SK-N-SH (cell line): ENCODE data around the gene PRKD3. TPM values are rescaled to one million over a fixed set of nuclear protein-coding genes. Genes with fewer than 3 reads are reported as not detected.

Experiments
- CTCF ChIA-PET: fragments of 300-600, 350-600 bp; formaldehyde crosslinking; extraction: SDS; loops from one replicate; lab custom pipeline; 2021; lab: Yijun Ruan, JAX
- POLR2A ChIA-PET: fragments of 350-600 bp; sonication (Branson Sonifier 250); formaldehyde crosslinking; extraction: SDS; loops from one replicate; lab custom pipeline; 2020; ENCODE audit warnings: antibody characterized with exemption, inconsistent platforms; lab: Yijun Ruan, JAX
- DNase-seq: peaks from one replicate; pipeline ENCODE4 v3.0.0; 2012
- H2AFZ ChIP-seq: fragments of 200-600 bp; sonication (generic); 2 replicates; pipeline ENCODE4 v1.8.1; 2016; ENCODE audit warnings: antibody characterized with exemption, mild to moderate bottlenecking, low read depth
- H3F3A ChIP-seq: fragments of 200-600 bp; sonication (generic); replicated peaks from 2 replicates; pipeline ENCODE3; 2016; ENCODE audit warnings: antibody characterized with exemption, mild to moderate bottlenecking; ENCODE audit not compliant: insufficient read depth
- H3K27ac ChIP-seq, 2 experiments: fragments of 200-500 bp in 1 of 2; fragments of 200-600 bp in 1 of 2; sonication (Bioruptor generic) in 1 of 2; sonication (generic), shearing (Covaris generic) in 1 of 2; 2 replicates each; pipeline versions ENCODE4 v1.5.1 to v1.6.1; 2014 to 2016; ENCODE audit warnings: low read depth in 2 of 2, inconsistent platforms in 1 of 2, low read length in 1 of 2, mild to moderate bottlenecking in 1 of 2, mixed read lengths in 1 of 2
- H3K27me3 ChIP-seq: fragments of 200-600 bp; sonication (generic), shearing (Covaris generic); 2 replicates; pipeline ENCODE4 v1.6.1; 2016; ENCODE audit warnings: mixed run types; ENCODE audit not compliant: insufficient read depth
- H3K36me3 ChIP-seq, 2 experiments: fragments of 200-500 bp in 1 of 2; fragments of 200-600 bp in 1 of 2; sonication (Bioruptor generic) in 1 of 2; sonication (generic) in 1 of 2; replicated peaks in 1 of 2; 2 replicates each; pipeline versions ENCODE3 to v1.5.1; 2014 to 2016; ENCODE audit warnings: low read length in 1 of 2, mild to moderate bottlenecking in 1 of 2; ENCODE audit not compliant: insufficient read depth in 2 of 2, control insufficient read depth in 1 of 2
- H3K4me1 ChIP-seq, 2 experiments: fragments of 200-500 bp in 1 of 2; fragments of 200-600 bp in 1 of 2; sonication (Bioruptor generic) in 1 of 2; sonication (generic), shearing (Covaris generic) in 1 of 2; 2 replicates each; pipeline versions ENCODE4 v1.5.1 to v1.6.1; 2014 to 2016; ENCODE audit warnings: low read depth in 1 of 2, low read length in 1 of 2, mixed run types in 1 of 2; ENCODE audit not compliant: insufficient read depth in 2 of 2, control insufficient read depth in 1 of 2
- H3K4me2 ChIP-seq: fragments of 200-600 bp; sonication (generic), shearing (Covaris generic); 2 replicates; pipeline ENCODE4 v1.6.1; 2017; ENCODE audit warnings: mixed run types
- H3K4me3 ChIP-seq, 2 experiments: fragments of 200-500 bp in 1 of 2; fragments of 200-600 bp in 1 of 2; sonication (Bioruptor generic) in 1 of 2; sonication (generic), shearing (Covaris generic) in 1 of 2; 2 replicates each; pipeline versions ENCODE4 v1.5.1 to v1.8.1; 2014 to 2016; ENCODE audit warnings: low read depth in 2 of 2, inconsistent platforms in 1 of 2, low read length in 1 of 2, mild to moderate bottlenecking in 1 of 2, mixed read lengths in 1 of 2, moderate library complexity in 1 of 2
- H3K79me2 ChIP-seq: fragments of 200-600 bp; sonication (generic); 2 replicates; pipeline ENCODE4 v1.8.1; 2017; ENCODE audit warnings: mild to moderate bottlenecking; ENCODE audit not compliant: insufficient read depth
- H3K9ac ChIP-seq: fragments of 200-600 bp; sonication (generic); 2 replicates; pipeline ENCODE4 v1.6.1; 2017; ENCODE audit warnings: mixed run types
- H3K9me2 ChIP-seq: fragments of 200-600 bp; sonication (generic); 2 replicates; pipeline ENCODE4 v1.6.1; 2017; ENCODE audit warnings: mixed run types
- H3K9me3 ChIP-seq: fragments of 200-600 bp; sonication (generic); 2 replicates; pipeline ENCODE4 v1.6.1; 2017; ENCODE audit warnings: mixed run types, mild to moderate bottlenecking, moderate library complexity
- H4K20me1 ChIP-seq: fragments of 200-600 bp; sonication (generic); 2 replicates; pipeline ENCODE4 v1.6.1; 2017; ENCODE audit warnings: mild to moderate bottlenecking, mixed run types; ENCODE audit not compliant: insufficient read depth
- CHD2 ChIP-seq: fragments of 150-350 bp; IDR thresholded peaks from 2 replicates; pipeline ENCODE4 v1.6.1; 2018; ENCODE audit warnings: low read length; ENCODE audit not compliant: partially characterized antibody
- FOSL2 ChIP-seq: IDR thresholded peaks from 2 replicates; pipeline ENCODE4 v1.4.0; 2012; ENCODE audit warnings: low read depth, mild to moderate bottlenecking, moderate library complexity, borderline replicate concordance
- FOXM1 ChIP-seq: IDR thresholded peaks from 2 replicates; pipeline ENCODE4 v1.4.0; 2012; ENCODE audit warnings: low read depth, mild to moderate bottlenecking
- POLR2AphosphoS5 ChIP-seq: IDR thresholded peaks from 2 replicates; pipeline ENCODE4 v1.6.1; 2012; ENCODE audit warnings: low read depth, low read length
- RAD21 ChIP-seq: IDR thresholded peaks from 2 replicates; pipeline ENCODE4 v1.6.1; 2012; ENCODE audit warnings: mild to moderate bottlenecking, low read length
- RFX5 ChIP-seq: IDR thresholded peaks from 2 replicates; pipeline ENCODE4 v1.6.1; 2012; ENCODE audit warnings: mild to moderate bottlenecking, improper control_type of control experiment, low read length
- RXRA ChIP-seq: IDR thresholded peaks from 2 replicates; pipeline ENCODE4 v1.4.0; 2012; ENCODE audit warnings: low read depth, mild to moderate bottlenecking, borderline replicate concordance
- SIN3A ChIP-seq: IDR thresholded peaks from 2 replicates; pipeline ENCODE4 v1.6.1; 2012; ENCODE audit warnings: low read depth, mild to moderate bottlenecking, low read length, moderate library complexity, borderline replicate concordance
- TAF1 ChIP-seq: IDR thresholded peaks from 2 replicates; pipeline ENCODE4 v1.6.1; 2012; ENCODE audit warnings: low read depth, mild to moderate bottlenecking, low read length, moderate library complexity, borderline replicate concordance
- TCF12 ChIP-seq: IDR thresholded peaks from 2 replicates; pipeline ENCODE4 v1.4.0; 2012
- TEAD4 ChIP-seq: IDR thresholded peaks from 2 replicates; pipeline ENCODE4 v1.4.0; 2012; ENCODE audit warnings: mild to moderate bottlenecking, borderline replicate concordance; ENCODE audit not compliant: insufficient read depth
- YY1 ChIP-seq: IDR thresholded peaks from 2 replicates; pipeline ENCODE4 v1.4.0; 2012; ENCODE audit warnings: low read depth, mild to moderate bottlenecking
- WGBS: methylation state at CpG from one replicate; pipeline ENCODE4 v1.1.6; 2017; ENCODE audit warnings: low lambda C conversion rate; 5-methylcytosine and 5-hydroxymethylcytosine counted together
- polyA plus RNA-seq, 3 experiments: library from polyadenylated mRNA; depleted of rRNA; stranded (reverse); fragments of >200 nt; gene quantifications; 2 replicates each; pipeline ENCODE4 v1.2.3, GENCODE V29; 2012
- TF ChIP-seq, protein P1 (sequence below): IDR thresholded peaks from 2 replicates; pipeline ENCODE4; 2012
- TF ChIP-seq, protein P2 (sequence below): IDR thresholded peaks from 2 replicates; pipeline ENCODE4 v1.4.0; 2012; ENCODE audit warnings: low read depth, borderline replicate concordance

Gene PRKD3
- polyA plus RNA-seq, 1 of the 3 experiments (the other 2 are of a cell fraction), result 15.9 TPM

DNA sequence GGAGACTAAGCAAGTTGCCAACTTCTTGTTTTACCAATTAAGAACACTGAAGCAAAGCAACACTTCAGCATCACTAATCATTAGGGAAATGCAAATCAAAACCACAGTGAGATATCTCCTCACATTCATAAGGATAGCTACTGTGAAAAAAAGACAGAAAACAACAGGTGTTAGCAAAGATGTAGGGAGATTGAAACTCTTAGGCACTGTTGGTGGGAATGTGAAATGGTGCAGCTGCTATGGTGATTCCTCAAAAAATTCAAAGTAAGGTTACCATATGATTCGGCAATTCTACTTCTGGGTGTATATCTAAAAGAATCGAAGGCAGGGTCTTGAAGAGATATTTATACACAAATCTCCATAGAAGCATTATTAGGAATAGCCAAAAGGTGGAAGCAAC is 8.6 kb upstream of the PRKD3 start:
- Histone ChIP-seq H4K20me1 (no peaks in the 10 kb centered on the region), H3K9me3 (no peaks in the 10 kb centered on the region), H3K36me3 (no peaks in the 10 kb centered on the region), H3K79me2 (no peaks in the 10 kb centered on the region), H3K4me1 (peaks cover 0 to 3% of the 10 kb centered on the region in 2 experiments; a peak in 2 of 4 replicates), H3K4me2 (no peak overlapping the region), H3F3A (no peaks in the 10 kb centered on the region), H2AFZ (no peak overlapping the region), H3K4me3 (no peak overlapping the region), H3K27ac (no peak overlapping the region), H3K9ac (no peak overlapping the region), H3K27me3 (no peaks in the 10 kb centered on the region), H3K9me2 (no peaks in the 10 kb centered on the region)
- CTCF ChIA-PET, result no interaction called here
- WGBS, result 60% methylated on average over 2 of the region's 2 CpGs
- POLR2A ChIA-PET, result no interaction called here
- no peak for TF ChIP-seq POLR2AphosphoS5
- no peak for DNase-seq

DNA sequence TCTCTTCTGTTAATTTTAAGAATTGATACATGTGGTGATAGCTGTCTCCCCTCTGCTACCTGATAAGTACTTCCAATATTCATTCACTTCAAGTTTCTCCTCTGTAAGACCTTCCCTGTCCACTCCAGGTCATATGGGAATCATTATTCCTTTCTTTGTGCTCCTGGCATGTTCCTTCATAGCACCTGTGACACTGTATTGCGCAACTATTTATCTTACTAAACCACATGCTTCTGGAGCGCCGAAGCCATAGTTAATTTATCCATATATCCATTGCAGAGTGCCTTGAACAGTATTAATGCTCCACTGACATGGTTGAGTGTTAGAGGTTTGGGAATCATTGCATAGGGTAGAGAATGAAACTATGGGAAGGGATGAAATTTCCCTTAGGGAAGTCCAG is 7.9 kb upstream of the PRKD3 start:
- ChIA-PET POLR2A (no interaction called here), CTCF (no interaction called here)
- Histone ChIP-seq H3K9me3 (no peaks in the 10 kb centered on the region), H2AFZ (no peak overlapping the region), H3K79me2 (no peaks in the 10 kb centered on the region), H3K36me3 (no peaks in the 10 kb centered on the region), H3F3A (no peaks in the 10 kb centered on the region), H3K4me3 (no peak overlapping the region), H3K27me3 (no peaks in the 10 kb centered on the region), H3K9ac (no peak overlapping the region), H3K9me2 (no peaks in the 10 kb centered on the region), H4K20me1 (no peaks in the 10 kb centered on the region), H3K27ac (no peak overlapping the region), H3K4me1 (peaks cover 0 to under 1% of the 10 kb centered on the region in 2 experiments; a peak in 1 of 4 replicates), H3K4me2 (no peak overlapping the region)
- TF ChIP-seq CHD2 (no peak), TEAD4 (no peak)
- 89% methylated on average over 3 of the region's 3 CpGs for WGBS
- no peak for DNase-seq

DNA sequence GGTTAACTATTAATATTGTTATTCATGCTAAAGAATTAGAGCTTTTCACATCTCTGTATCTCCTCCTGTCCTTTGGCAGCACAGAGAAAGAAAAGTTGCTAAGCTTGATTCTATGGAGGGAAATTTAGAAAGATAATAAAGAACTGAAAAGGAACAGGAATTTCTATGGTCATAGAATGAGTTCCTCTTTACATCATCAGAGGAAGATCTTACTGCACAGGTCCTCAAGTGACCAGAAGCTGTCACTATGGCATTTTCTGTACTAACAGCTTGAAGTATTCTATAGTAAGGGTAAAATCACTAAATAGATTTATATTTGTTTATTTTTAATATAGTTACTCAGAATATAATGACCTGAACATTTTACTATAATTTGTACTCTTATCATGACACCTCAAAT is 6.0 kb upstream of the PRKD3 start:
- no peaks in the 10 kb centered on the region for H3K9me3 ChIP-seq
- peaks cover 8 to 16% of the 10 kb centered on the region in 2 experiments; a peak in 2 of 4 replicates for H3K4me1 ChIP-seq
- no peaks in the 10 kb centered on the region for H4K20me1 ChIP-seq
- no peak overlapping the region for H3K27ac ChIP-seq
- no peak overlapping the region for H3K9ac ChIP-seq
- CTCF ChIA-PET, result interaction anchor here (0.8 to 1.6 kb wide), 7 partner anchors 13 to 547 kb away, joined by 3 to 6 read pairs (median 3); partner anchors contain the start of gene QPCT
- H3K27me3 ChIP-seq, result no peaks in the 10 kb centered on the region
- DNase-seq, result no peak
- no peak overlapping the region for H3K4me2 ChIP-seq
- no peaks in the 10 kb centered on the region for H3K79me2 ChIP-seq
- H3K36me3 ChIP-seq, result no peaks in the 10 kb centered on the region
- POLR2A ChIA-PET, result no interaction called here
- H3F3A ChIP-seq, result peaks cover 10% of the 10 kb centered on the region
- no peaks in the 10 kb centered on the region for H3K9me2 ChIP-seq
- no peak for TF ChIP-seq YY1
- TF ChIP-seq FOSL2, result no peak
- TF ChIP-seq, protein P1, sequence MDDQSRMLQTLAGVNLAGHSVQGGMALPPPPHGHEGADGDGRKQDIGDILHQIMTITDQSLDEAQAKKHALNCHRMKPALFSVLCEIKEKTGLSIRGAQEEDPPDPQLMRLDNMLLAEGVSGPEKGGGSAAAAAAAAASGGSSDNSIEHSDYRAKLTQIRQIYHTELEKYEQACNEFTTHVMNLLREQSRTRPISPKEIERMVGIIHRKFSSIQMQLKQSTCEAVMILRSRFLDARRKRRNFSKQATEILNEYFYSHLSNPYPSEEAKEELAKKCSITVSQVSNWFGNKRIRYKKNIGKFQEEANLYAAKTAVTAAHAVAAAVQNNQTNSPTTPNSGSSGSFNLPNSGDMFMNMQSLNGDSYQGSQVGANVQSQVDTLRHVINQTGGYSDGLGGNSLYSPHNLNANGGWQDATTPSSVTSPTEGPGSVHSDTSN, result no peak
- no peak for TF ChIP-seq TAF1
- no peak for TF ChIP-seq SIN3A
- TF ChIP-seq RXRA, result no peak
- TF ChIP-seq, protein P2, sequence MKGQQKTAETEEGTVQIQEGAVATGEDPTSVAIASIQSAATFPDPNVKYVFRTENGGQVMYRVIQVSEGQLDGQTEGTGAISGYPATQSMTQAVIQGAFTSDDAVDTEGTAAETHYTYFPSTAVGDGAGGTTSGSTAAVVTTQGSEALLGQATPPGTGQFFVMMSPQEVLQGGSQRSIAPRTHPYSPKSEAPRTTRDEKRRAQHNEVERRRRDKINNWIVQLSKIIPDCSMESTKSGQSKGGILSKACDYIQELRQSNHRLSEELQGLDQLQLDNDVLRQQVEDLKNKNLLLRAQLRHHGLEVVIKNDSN, result no peak
- no peak for TF ChIP-seq RFX5
- no peak for TF ChIP-seq FOXM1
- no peak for TF ChIP-seq TCF12
- no peak for TF ChIP-seq RAD21
- H3K4me3 ChIP-seq, result no peak overlapping the region
- H2AFZ ChIP-seq, result no peak overlapping the region
